ENCODE measurements around the gene NANOS2.

Gene NANOS2

DNA sequence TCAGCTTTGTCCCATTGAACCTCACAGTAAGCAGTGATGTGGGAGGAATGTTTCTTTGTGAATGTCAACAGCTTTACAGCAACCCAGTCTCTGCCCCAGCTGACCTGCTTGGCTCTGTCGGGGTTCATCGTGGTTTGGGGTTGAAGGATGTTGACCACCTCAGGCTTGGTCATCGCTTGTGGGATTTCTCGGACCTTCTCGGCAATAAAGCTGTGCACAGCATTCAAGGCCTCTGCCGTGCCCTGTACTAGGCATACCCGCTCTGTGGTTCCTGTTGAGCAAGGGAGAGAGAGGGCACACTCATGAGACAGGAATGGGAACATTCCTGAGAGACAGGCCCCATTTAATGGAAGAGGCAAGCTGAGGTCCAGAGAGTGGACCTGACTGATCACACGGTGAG is 39.1 kb upstream of the NANOS2 start:
- Histone ChIP-seq H3K27me3 (no peaks in the 10 kb centered on the region), H4K20me1 (no peaks in the 10 kb centered on the region), H3K4me3 (no peak overlapping the region), H3K9ac (no peak overlapping the region), H3K9me3 (no peaks in the 10 kb centered on the region), H3K4me2 (peak overlapping the region; percentile 53), H3K36me3 (peaks cover 21% of the 10 kb centered on the region; the same call in 1 of the 2 replicates), H3K27ac (no peak overlapping the region), H3K4me1 (peaks cover 59% of the 10 kb centered on the region)
- TF ChIP-seq Cebpa-rat (IDR thresholded peaks at IDR 0.05) = no peak

GRCh38 chr19:45952686-45953505 is 38.3 kb upstream of the NANOS2 start:
- no peaks in the 10 kb centered on the region for H4K20me1 ChIP-seq
- no peaks in the 10 kb centered on the region for H3K9me3 ChIP-seq
- H3K27me3 ChIP-seq = no peaks in the 10 kb centered on the region
- no peak overlapping the region for H3K4me3 ChIP-seq
- H3K4me2 ChIP-seq = peak overlapping the region; percentile 53
- H3K9ac ChIP-seq = no peak overlapping the region
- TF ChIP-seq Cebpa-rat (IDR thresholded peaks at IDR 0.05) = no peak
- no peak overlapping the region for H3K27ac ChIP-seq
- H3K4me1 ChIP-seq = peaks cover 51% of the 10 kb centered on the region
- peaks cover 18% of the 10 kb centered on the region; the same call in 1 of the 2 replicates for H3K36me3 ChIP-seq

DNA sequence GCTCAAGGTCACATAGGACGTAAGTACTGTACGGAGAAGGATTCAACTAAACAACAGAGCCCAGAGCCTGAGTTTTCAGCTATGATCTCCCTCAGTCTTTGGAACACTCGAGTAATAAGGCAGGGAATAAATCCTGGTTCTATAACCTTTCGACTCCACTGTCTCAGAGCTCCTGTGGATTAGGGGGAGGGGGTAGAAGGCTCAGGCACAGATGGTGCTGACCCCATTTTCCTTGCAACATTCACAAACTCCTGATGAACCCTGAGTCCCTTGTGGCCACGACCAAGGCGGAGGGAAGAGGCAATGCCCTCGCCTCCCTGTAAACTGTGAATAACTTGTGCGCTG is 37.7 kb upstream of the NANOS2 start:
- Histone ChIP-seq H3K4me3 (no peak overlapping the region), H3K4me2 (no peak overlapping the region), H3K27ac (no peak overlapping the region), H3K27me3 (no peaks in the 10 kb centered on the region), H3K4me1 (peaks cover 46% of the 10 kb centered on the region), H3K9ac (no peak overlapping the region), H3K36me3 (peaks cover 18% of the 10 kb centered on the region; the same call in 1 of the 2 replicates), H4K20me1 (no peaks in the 10 kb centered on the region), H3K9me3 (no peaks in the 10 kb centered on the region)
- no peak for TF ChIP-seq Cebpa-rat (IDR thresholded peaks at IDR 0.05)

DNA sequence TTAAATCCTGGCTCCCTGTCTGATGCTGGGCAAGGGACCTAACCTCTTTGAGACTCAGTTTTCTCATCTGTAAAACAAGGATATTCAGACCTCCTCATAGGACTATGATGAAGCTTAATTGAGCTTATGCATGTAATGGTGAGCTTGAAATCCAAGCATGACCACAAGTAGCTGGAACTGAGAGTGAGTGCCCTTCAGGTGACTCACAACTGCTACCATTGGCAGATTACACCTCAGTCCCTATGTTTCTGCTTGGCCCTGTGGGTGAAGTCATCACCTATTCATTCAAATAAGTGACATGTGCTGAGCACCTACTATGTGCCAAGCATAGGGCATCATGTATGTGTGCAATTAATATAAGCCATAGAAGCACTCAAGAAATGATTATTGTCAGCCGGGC is 33.3 kb upstream of the NANOS2 start:
- no peak for TF ChIP-seq Cebpa-rat (IDR thresholded peaks at IDR 0.05)
- no peaks in the 10 kb centered on the region for H3K9me3 ChIP-seq

DNA sequence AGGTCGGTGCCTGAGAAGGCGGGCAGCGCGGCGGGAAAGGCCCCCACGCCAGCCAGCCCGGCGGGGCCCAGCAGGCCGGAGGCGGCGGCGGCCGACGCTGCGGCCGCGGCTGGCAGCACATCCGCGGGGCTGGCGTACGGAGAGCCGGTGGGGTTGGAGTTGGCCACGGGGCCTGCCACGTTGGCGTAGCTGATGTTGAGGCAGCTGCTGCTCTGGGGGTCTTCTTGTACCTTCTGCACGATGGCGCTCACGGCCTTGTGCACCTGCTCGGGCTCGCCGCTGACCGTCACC is 25.9 kb upstream of the NANOS2 start:
- no peak for TF ChIP-seq Cebpa-rat (IDR thresholded peaks at IDR 0.05)
- peaks cover 12% of the 10 kb centered on the region; the same call in 1 of the 2 replicates for H3K36me3 ChIP-seq
- no peak overlapping the region for H3K4me2 ChIP-seq
- H3K27me3 ChIP-seq = no peaks in the 10 kb centered on the region
- H3K27ac ChIP-seq = no peak overlapping the region
- H3K9me3 ChIP-seq = no peaks in the 10 kb centered on the region
- no peak overlapping the region for H3K4me3 ChIP-seq
- no peaks in the 10 kb centered on the region for H3K4me1 ChIP-seq
- no peak overlapping the region for H3K9ac ChIP-seq
- no peaks in the 10 kb centered on the region for H4K20me1 ChIP-seq

More for the DNA sequence above, 33.3 kb upstream of the NANOS2 start:
- Histone ChIP-seq H3K4me2 (no peak overlapping the region), H4K20me1 (no peaks in the 10 kb centered on the region), H3K4me1 (peaks cover 3% of the 10 kb centered on the region), H3K9ac (no peak overlapping the region), H3K27ac (no peak overlapping the region), H3K27me3 (no peaks in the 10 kb centered on the region), H3K4me3 (no peak overlapping the region), H3K36me3 (peaks cover 7% of the 10 kb centered on the region; the same call in 1 of the 2 replicates)

- no peaks in the 10 kb centered on the region for H4K20me1 ChIP-seq
- H3K4me1 ChIP-seq = no peaks in the 10 kb centered on the region
- no peaks in the 10 kb centered on the region for H3K27me3 ChIP-seq
- no peak overlapping the region for H3K27ac ChIP-seq
- TF ChIP-seq Cebpa-rat (IDR thresholded peaks at IDR 0.05) = no peak
- H3K36me3 ChIP-seq = peaks cover 12% of the 10 kb centered on the region; the same call in 1 of the 2 replicates
- no peaks in the 10 kb centered on the region for H3K9me3 ChIP-seq
- no peak overlapping the region for H3K4me2 ChIP-seq
- no peak overlapping the region for H3K4me3 ChIP-seq
- H3K9ac ChIP-seq = no peak overlapping the region
Observed at GRCh38 chr19:45939792-45940514, 25.4 kb upstream of the NANOS2 start.

GRCh38 chr19:45938733-45939319 is 24.2 kb upstream of the NANOS2 start:
- H3K4me1 ChIP-seq = no peaks in the 10 kb centered on the region
- H3K27me3 ChIP-seq = no peaks in the 10 kb centered on the region
- no peak overlapping the region for H3K4me2 ChIP-seq
- H3K9me3 ChIP-seq = no peaks in the 10 kb centered on the region
- H3K36me3 ChIP-seq = peaks cover 12% of the 10 kb centered on the region; the same call in 1 of the 2 replicates
- TF ChIP-seq Cebpa-rat (IDR thresholded peaks at IDR 0.05) = no peak
- H3K27ac ChIP-seq = no peak overlapping the region
- no peak overlapping the region for H3K9ac ChIP-seq
- H3K4me3 ChIP-seq = no peak overlapping the region
- no peaks in the 10 kb centered on the region for H4K20me1 ChIP-seq

DNA sequence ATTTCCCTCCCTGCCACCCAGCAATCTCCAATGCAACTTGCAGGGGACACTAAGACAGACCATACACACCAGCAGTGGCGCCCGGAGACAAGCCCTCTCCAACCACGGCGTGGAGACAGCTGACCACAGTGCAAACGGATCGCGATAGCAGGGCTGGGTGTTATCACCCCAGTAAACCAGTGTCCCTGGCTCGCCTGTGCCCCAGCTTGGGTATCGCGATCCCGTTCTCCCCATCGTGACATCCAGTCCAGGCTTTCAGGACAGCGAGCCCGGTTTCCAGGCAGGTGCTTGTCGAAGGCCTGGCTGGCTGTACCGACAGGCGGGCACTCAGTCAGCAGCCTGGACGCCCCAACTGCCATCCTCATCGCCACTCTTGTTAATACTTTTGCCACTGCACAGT is 20.7 kb upstream of the NANOS2 start:
- H3K27me3 ChIP-seq = no peaks in the 10 kb centered on the region
- H3K4me1 ChIP-seq = no peaks in the 10 kb centered on the region
- H3K9me3 ChIP-seq = no peaks in the 10 kb centered on the region
- TF ChIP-seq Cebpa-rat (IDR thresholded peaks at IDR 0.05) = no peak
- no peak overlapping the region for H3K4me3 ChIP-seq
- no peak overlapping the region for H3K27ac ChIP-seq
- no peak overlapping the region for H3K9ac ChIP-seq
- peaks cover under 1% of the 10 kb centered on the region; the same call in 1 of the 2 replicates for H3K36me3 ChIP-seq
- H3K4me2 ChIP-seq = no peak overlapping the region
- H4K20me1 ChIP-seq = no peaks in the 10 kb centered on the region

- Histone ChIP-seq H3K9me3 (no peaks in the 10 kb centered on the region), H3K4me1 (no peaks in the 10 kb centered on the region), H3K36me3 (no peaks in the 10 kb centered on the region), H3K27me3 (no peaks in the 10 kb centered on the region), H3K27ac (no peak overlapping the region), H3K4me2 (no peak overlapping the region), H3K9ac (no peak overlapping the region), H4K20me1 (no peaks in the 10 kb centered on the region), H3K4me3 (no peak overlapping the region)
- TF ChIP-seq Cebpa-rat (IDR thresholded peaks at IDR 0.05) = no peak
Observed at GRCh38 chr19:45934551-45935230, 20.1 kb upstream of the NANOS2 start.
